H9 (cell line): Measurements from ENCODE around the gene HAPLN1. TPM values are rescaled to one million over a fixed set of nuclear protein-coding genes. Genes with fewer than 3 reads are reported as not detected.

Experiments
- DNase-seq: peaks from one replicate; pipeline ENCODE4 v3.0.0-alpha.2; 2017
- H2AFZ ChIP-seq: one replicate; pipeline ENCODE4 v1.6.1; 2013; ENCODE audit warnings: mild to moderate bottlenecking, low read length, control low read depth, moderate library complexity
- H2AK5ac ChIP-seq: 2 replicates; pipeline ENCODE4 v1.6.1; 2013; ENCODE audit warnings: low read length, control low read depth, mixed read lengths; ENCODE audit not compliant: insufficient read length
- H2BK120ac ChIP-seq: one replicate; pipeline ENCODE4 v1.6.1; 2013; ENCODE audit warnings: low read depth, mild to moderate bottlenecking, low read length, control low read depth, inconsistent platforms; ENCODE audit not compliant: poor library complexity, severe bottlenecking
- H2BK12ac ChIP-seq: 2 replicates; pipeline ENCODE4 v1.6.1; 2013; ENCODE audit warnings: low read length, control low read depth, mixed read lengths, low read depth; ENCODE audit not compliant: insufficient read length
- H2BK15ac ChIP-seq: 2 replicates; pipeline ENCODE4 v1.6.1; 2013; ENCODE audit warnings: low read depth, low read length, control low read depth
- H2BK20ac ChIP-seq: one replicate; pipeline ENCODE4 v1.6.1; 2013; ENCODE audit warnings: low read depth, mild to moderate bottlenecking, low read length, control low read depth, inconsistent platforms; ENCODE audit not compliant: poor library complexity, severe bottlenecking
- H2BK5ac ChIP-seq: 2 replicates; pipeline ENCODE4 v1.6.1; 2013; ENCODE audit warnings: low read length, control low read depth, mixed read lengths; ENCODE audit not compliant: insufficient read length
- H3K14ac ChIP-seq: 2 replicates; pipeline ENCODE4 v1.6.1; 2013; ENCODE audit warnings: low read length, control low read depth; ENCODE audit not compliant: insufficient read depth
- H3K18ac ChIP-seq: 2 replicates; pipeline ENCODE4 v1.6.1; 2013; ENCODE audit warnings: low read depth, mild to moderate bottlenecking, mixed read lengths, low read length, control low read depth; ENCODE audit not compliant: insufficient read length
- H3K23ac ChIP-seq: 2 replicates; pipeline ENCODE4 v1.6.1; 2013; ENCODE audit warnings: low read length, control low read depth, mixed read lengths, low read depth; ENCODE audit not compliant: insufficient read length
- H3K23me2 ChIP-seq: 2 replicates; pipeline ENCODE4 v1.6.1; 2013; ENCODE audit warnings: low read depth, mild to moderate bottlenecking, mixed read lengths, low read length, control low read depth; ENCODE audit not compliant: insufficient read length, poor library complexity, severe bottlenecking
- H3K27ac ChIP-seq: 2 replicates; pipeline ENCODE4 v1.5.1; 2013; ENCODE audit warnings: low read length, control low read depth, mixed read lengths, low read depth; ENCODE audit not compliant: insufficient read length
- H3K27me3 ChIP-seq: 2 replicates; pipeline ENCODE4 v1.6.1; 2013; ENCODE audit warnings: low read length, control low read depth, inconsistent platforms; ENCODE audit not compliant: insufficient read depth
- H3K4ac ChIP-seq: 2 replicates; pipeline ENCODE4 v1.6.1; 2013; ENCODE audit warnings: low read depth, mild to moderate bottlenecking, control low read depth, inconsistent platforms, low read length, moderate library complexity
- H3K4me1 ChIP-seq: 2 replicates; pipeline ENCODE4 v1.6.1; 2013; ENCODE audit warnings: low read length, control low read depth, inconsistent platforms; ENCODE audit not compliant: insufficient read depth
- H3K4me2 ChIP-seq: 2 replicates; pipeline ENCODE4 v1.6.1; 2013; ENCODE audit warnings: low read length, control low read depth, mixed read lengths; ENCODE audit not compliant: insufficient read length, insufficient read depth
- H3K56ac ChIP-seq: 2 replicates; pipeline ENCODE4 v1.6.1; 2013; ENCODE audit warnings: low read depth, mild to moderate bottlenecking, mixed read lengths, low read length, control low read depth; ENCODE audit not compliant: insufficient read length
- H3K79me1 ChIP-seq: 2 replicates; pipeline ENCODE4 v1.6.1; 2013; ENCODE audit warnings: low read depth, mild to moderate bottlenecking, moderate library complexity, low read length, control low read depth, inconsistent platforms; ENCODE audit not compliant: insufficient read depth, poor library complexity, severe bottlenecking
- H3K79me2 ChIP-seq: 2 replicates; pipeline ENCODE4 v1.6.1; 2013; ENCODE audit warnings: low read length, control low read depth, inconsistent platforms; ENCODE audit not compliant: insufficient read depth
- H3K9ac ChIP-seq: 2 replicates; pipeline ENCODE4 v1.6.1; 2013; ENCODE audit warnings: low read length, control low read depth, mixed read lengths; ENCODE audit not compliant: insufficient read length; ENCODE audit errors: extremely low read depth
- H3K9me3 ChIP-seq: one replicate; pipeline ENCODE4 v1.6.1; 2013; ENCODE audit warnings: low read depth, low read length, inconsistent platforms; ENCODE audit not compliant: control insufficient read depth
- H3T11ph ChIP-seq: one replicate; pipeline ENCODE4 v1.6.1; 2013; ENCODE audit warnings: mild to moderate bottlenecking, low read length, control low read depth, inconsistent platforms
- H4K20me1 ChIP-seq: one replicate; pipeline ENCODE4 v1.6.1; 2013; ENCODE audit not compliant: control insufficient read depth, insufficient read length, insufficient read depth
- H4K5ac ChIP-seq: 2 replicates; pipeline ENCODE4 v1.6.1; 2013; ENCODE audit warnings: low read depth, mild to moderate bottlenecking, mixed read lengths, low read length, control low read depth; ENCODE audit not compliant: insufficient read length
- H4K8ac ChIP-seq: replicated peaks from 2 replicates; pipeline ENCODE4 v1.6.1; 2013; ENCODE audit warnings: low read length, control low read depth, mixed read lengths, low read depth; ENCODE audit not compliant: insufficient read length
- H4K91ac ChIP-seq: 2 replicates; pipeline ENCODE4 v1.6.1; 2013; ENCODE audit warnings: low read depth, mild to moderate bottlenecking, moderate library complexity, mixed read lengths, low read length, control low read depth; ENCODE audit not compliant: insufficient read length
- H3K27ac Mint-ChIP-seq, 3 experiments: 2 replicates in 2 of 3; 3 replicates in 1 of 3; pipeline ENCODE4 v1.8.0; 2020 to 2021; ENCODE audit warnings: mixed read lengths in 3 of 3, mild to moderate bottlenecking in 1 of 3, moderate library complexity in 1 of 3
- H3K27me3 Mint-ChIP-seq: 2 replicates; pipeline ENCODE4 v1.8.0; 2021; ENCODE audit warnings: low read depth, mild to moderate bottlenecking, moderate library complexity, mixed read lengths
- H3K36me3 Mint-ChIP-seq, 3 experiments: 2 replicates in 2 of 3; 3 replicates in 1 of 3; pipeline ENCODE4 v1.8.0; 2020 to 2021; ENCODE audit warnings: low read depth in 3 of 3, mixed read lengths in 3 of 3; ENCODE audit not compliant: insufficient read depth in 1 of 3
- H3K4me1 Mint-ChIP-seq, 2 experiments: 2 replicates each; pipeline ENCODE4 v1.8.0; 2020; ENCODE audit warnings: mixed read lengths in 2 of 2
- H3K4me3 Mint-ChIP-seq, 2 experiments: 2 replicates in 1 of 2; 3 replicates in 1 of 2; pipeline ENCODE4 v1.8.0; 2020 to 2021; ENCODE audit warnings: mild to moderate bottlenecking in 2 of 2, mixed read lengths in 2 of 2, moderate library complexity in 1 of 2
- H3K9me3 Mint-ChIP-seq, 2 experiments: 2 replicates in 1 of 2; 3 replicates in 1 of 2; pipeline ENCODE4 v1.8.0; 2020; ENCODE audit warnings: mild to moderate bottlenecking in 2 of 2, mixed read lengths in 2 of 2, moderate library complexity in 1 of 2
- WGBS: extraction: QIAGEN DNeasy Blood & Tissue Kit; methylation state at CpG from one replicate; pipeline ENCODE4 v1.1.7; 2013; ENCODE audit warnings: missing lambda C conversion rate, low lambda C conversion rate, mixed read lengths; ENCODE audit not compliant: insufficient read length; ENCODE audit errors: extremely low coverage; 5-methylcytosine and 5-hydroxymethylcytosine counted together
- total RNA-seq: library from RNA; stranded (reverse); gene quantifications from 2 replicates; pipeline ENCODE4 v1.2.1, GENCODE V29; 2021
- TF ChIP-seq, protein P1 (sequence below): fragments of 200-600 bp; sonication (generic); conservative IDR thresholded peaks from 3 replicates; pipeline ENCODE4 v1.8.0; 2021; ENCODE audit warnings: antibody characterized with exemption, mild to moderate bottlenecking

The HAPLN1 gene
- total RNA-seq, 1 experiment from 2014 or later, result 0.22 TPM

- Histone ChIP-seq H3T11ph (no peak overlapping the region), H3K14ac (no peak overlapping the region), H3K18ac (no peak overlapping the region), H3K4ac (no peak overlapping the region), H3K9me3 (no peaks in the 10 kb centered on the region), H3K79me1 (no peaks in the 10 kb centered on the region), H3K4me1 (no peaks in the 10 kb centered on the region), H3K23me2 (no peaks in the 10 kb centered on the region), H4K8ac (no peak overlapping the region), H2BK12ac (no peak overlapping the region), H3K9ac (no peak overlapping the region), H2AK5ac (no peak overlapping the region), H3K79me2 (no peaks in the 10 kb centered on the region), H2BK15ac (no peak overlapping the region), H2BK5ac (no peak overlapping the region), H4K91ac (no peak overlapping the region), H2BK20ac (no peak overlapping the region), H3K56ac (no peak overlapping the region), H3K23ac (no peak overlapping the region), H3K27me3 (no peaks in the 10 kb centered on the region), H3K4me2 (no peak overlapping the region), H3K27ac (no peak overlapping the region), H2AFZ (no peak overlapping the region), H4K5ac (no peak overlapping the region), H2BK120ac (no peak overlapping the region), H4K20me1 (no peaks in the 10 kb centered on the region)
- DNase-seq, result no peak
- H3K4me1 Mint-ChIP-seq, result no peaks in the 10 kb centered on the region
- H3K27me3 Mint-ChIP-seq, result no peaks in the 10 kb centered on the region; the same call in 1 of the 2 replicates
- H3K27ac Mint-ChIP-seq, result no peak overlapping the region
- WGBS, result no CpG with 5 or more reads among the region's 1 CpG
- TF ChIP-seq, protein P1, sequence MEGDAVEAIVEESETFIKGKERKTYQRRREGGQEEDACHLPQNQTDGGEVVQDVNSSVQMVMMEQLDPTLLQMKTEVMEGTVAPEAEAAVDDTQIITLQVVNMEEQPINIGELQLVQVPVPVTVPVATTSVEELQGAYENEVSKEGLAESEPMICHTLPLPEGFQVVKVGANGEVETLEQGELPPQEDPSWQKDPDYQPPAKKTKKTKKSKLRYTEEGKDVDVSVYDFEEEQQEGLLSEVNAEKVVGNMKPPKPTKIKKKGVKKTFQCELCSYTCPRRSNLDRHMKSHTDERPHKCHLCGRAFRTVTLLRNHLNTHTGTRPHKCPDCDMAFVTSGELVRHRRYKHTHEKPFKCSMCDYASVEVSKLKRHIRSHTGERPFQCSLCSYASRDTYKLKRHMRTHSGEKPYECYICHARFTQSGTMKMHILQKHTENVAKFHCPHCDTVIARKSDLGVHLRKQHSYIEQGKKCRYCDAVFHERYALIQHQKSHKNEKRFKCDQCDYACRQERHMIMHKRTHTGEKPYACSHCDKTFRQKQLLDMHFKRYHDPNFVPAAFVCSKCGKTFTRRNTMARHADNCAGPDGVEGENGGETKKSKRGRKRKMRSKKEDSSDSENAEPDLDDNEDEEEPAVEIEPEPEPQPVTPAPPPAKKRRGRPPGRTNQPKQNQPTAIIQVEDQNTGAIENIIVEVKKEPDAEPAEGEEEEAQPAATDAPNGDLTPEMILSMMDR, result no peak
- H3K36me3 Mint-ChIP-seq, result peaks cover 0 to 16% (median 1%) of the 10 kb centered on the region in 3 experiments; a peak in 4 of 7 replicates
- H3K4me3 Mint-ChIP-seq, result no peak overlapping the region
- H3K9me3 Mint-ChIP-seq, result peaks cover 2 to 19% of the 10 kb centered on the region in 2 experiments; a peak in 4 of 5 replicates
Measured at GRCh38 chr5:83751201-83751600, 30.5 kb upstream of the HAPLN1 start.
